ENCODE results near the gene CCM2.

DNA sequence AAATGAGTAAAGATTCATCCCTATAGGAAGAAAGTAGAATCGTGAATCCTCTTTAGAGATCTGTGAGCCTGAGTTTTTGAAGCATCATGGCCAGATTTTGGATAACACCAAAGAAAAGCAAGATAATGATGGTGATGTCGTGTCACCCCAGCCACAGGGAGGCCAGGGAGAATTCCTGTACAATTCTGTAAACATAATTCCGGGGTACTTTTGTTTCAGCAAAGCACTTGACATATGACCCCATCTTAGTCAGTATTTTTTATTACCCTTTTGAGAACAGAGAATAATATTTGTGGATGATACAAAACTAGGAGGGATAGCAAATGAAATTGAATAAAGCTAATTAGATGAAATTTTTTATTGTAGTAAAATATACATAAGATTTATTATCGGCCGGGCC lies 55.0 kb downstream of the CCM2 start:
- TF ChIP-seq ZNF274 (IDR thresholded peaks at IDR 0.05; ENCODE audit: low read depth, low read length), result no peak
- no peak for TF ChIP-seq YY1 (IDR thresholded peaks at IDR 0.05; ENCODE audit: insufficient read depth, insufficient read length)
- TF ChIP-seq SUZ12 (IDR thresholded peaks at IDR 0.05; ENCODE audit: extremely low read depth, insufficient read depth, insufficient read length), result no peak

Measured in NT2/D1 (cell line).